ENCODE results near the gene MIA2.

Gene MIA2

GRCh38 chr14:39360316-39360715, 126.6 kb downstream of the MIA2 start:
- no peak for TF ChIP-seq CTCF (IDR thresholded peaks at IDR 0.05)

- no peak for TF ChIP-seq CTCF (IDR thresholded peaks at IDR 0.05)
These were observed 130.8 kb downstream of the MIA2 start for GRCh38 chr14:39364509-39364908.

GRCh38 chr14:39365354-39365753, 131.6 kb downstream of the MIA2 start:
- no peak for TF ChIP-seq CTCF (IDR thresholded peaks at IDR 0.05)

- no peak for TF ChIP-seq CTCF (IDR thresholded peaks at IDR 0.05)
These were observed 133.0 kb downstream of the MIA2 start for GRCh38 chr14:39366460-39367386.

GRCh38 chr14:39367387-39367751, 133.7 kb downstream of the MIA2 start:
- TF ChIP-seq CTCF (IDR thresholded peaks at IDR 0.05): no peak

GRCh38 chr14:39368261-39368959, 134.7 kb downstream of the MIA2 start:
- peak; percentile 67 for TF ChIP-seq CTCF (IDR thresholded peaks at IDR 0.05)

- no peak for TF ChIP-seq CTCF (IDR thresholded peaks at IDR 0.05)
These were observed 135.3 kb downstream of the MIA2 start for GRCh38 chr14:39369029-39369428.
